ENCODE measurements around the gene YTHDC1.
"Not testable (repeated sequence)": the region's sequence is repeated elsewhere in the genome, so short reads cannot be mapped to it uniquely, and the experiment has no call there.

YTHDC1 gene

DNA sequence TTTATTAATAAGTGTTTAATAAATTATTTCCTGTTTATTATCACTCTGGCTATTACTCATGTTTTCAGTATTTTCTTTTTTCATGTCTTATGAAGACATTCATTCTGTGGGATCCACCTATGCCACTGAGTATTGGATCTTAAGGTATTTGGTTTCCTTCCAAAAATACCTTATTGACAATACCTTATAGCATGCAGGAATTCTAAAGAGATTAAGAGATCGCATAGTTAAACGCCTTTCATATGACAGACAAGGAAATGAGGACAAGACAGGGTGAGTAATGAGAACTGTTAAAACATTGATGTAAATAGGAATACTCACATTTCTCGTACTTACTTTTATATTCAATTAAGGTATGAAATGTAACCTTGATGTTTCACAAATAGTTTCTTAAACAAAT lies 66.2 kb downstream of the YTHDC1 start:
- DNase-seq, result no peak

GRCh38 chr4:68283095-68283494 lies 66.8 kb downstream of the YTHDC1 start:
- no peak for DNase-seq

DNA sequence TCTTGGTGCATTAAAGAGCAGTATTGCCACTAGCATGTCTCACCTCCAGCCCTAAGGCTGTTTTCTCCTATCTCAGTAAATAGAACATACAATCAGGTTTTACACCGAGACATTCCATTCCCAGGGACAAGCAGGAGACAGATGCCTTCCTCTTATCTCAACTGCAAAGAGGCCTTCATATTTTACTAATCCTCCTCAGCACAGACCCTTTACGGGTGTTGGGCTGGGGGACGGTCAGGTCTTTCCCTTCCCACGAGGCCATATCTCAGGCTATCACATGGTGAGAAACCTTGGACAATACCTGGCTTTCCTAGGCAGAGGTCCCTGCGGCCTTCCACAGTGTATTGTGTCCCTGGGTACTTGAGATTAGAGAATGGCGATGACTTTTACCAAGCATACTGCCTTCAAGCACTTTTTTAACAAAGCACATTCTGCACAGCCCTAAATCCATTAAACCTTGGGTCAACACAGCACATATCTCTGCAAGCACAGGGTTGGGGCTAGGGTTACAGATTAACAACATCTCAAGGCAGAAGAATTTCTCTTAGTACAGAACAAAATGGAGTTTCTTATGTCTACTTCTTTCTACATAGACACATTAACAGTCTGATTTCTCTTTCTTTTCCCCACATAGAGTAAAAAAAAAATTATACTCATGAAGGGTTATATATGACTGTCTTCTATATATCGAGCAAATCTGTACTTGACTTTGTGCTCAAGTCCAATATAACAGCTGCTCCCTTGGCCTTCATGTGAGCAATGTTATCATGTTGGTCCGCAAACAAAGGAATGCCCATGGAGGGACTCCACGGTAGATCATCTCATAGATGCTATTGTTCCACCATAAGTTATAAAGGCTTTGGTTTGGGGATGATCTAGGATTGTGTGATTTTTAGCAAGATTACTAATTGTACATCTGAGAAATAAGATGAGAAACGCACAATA lies 67.8 kb downstream of the YTHDC1 start:
- DNase-seq, result not testable (repeated sequence)

DNA sequence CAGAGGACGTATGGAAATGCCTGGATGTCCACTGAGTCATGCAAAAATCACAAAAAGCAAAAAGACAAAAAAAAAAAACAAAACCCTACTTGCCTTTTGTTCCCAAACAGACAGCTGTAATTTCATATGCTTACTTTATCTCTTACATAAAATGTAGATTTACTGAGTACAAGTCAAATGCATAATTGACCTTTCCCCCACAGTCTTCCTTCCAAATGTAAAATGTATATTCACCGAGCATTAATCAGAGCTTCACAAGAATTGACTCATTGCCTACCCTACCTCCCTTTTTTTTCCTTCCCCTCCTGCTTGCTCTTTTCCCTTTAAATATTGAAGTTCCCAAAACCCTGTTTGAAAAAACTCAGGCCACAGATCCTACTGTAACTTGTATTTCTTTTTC lies 71.9 kb downstream of the YTHDC1 start:
- DNase-seq, result no peak

DNA sequence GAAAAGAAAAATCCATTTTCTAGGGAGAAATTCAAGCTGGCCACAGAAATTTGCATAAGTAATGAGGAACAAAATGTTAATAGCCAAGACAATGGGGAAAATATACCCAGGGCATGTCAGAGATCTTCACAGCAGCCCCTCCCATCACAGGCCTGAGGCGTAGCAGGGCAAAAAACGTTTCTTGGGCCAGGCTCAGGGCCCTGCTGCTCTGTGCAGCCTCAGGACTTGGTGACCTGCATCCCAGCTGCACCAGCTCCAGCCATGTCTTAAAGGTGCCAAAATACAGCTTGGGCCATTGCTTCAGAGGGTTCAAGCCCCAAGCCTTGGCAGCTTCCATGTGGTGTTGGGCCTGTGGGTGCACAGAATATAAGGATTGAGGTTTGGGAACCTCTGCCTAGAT lies 72.3 kb downstream of the YTHDC1 start:
- no peak for DNase-seq

DNA sequence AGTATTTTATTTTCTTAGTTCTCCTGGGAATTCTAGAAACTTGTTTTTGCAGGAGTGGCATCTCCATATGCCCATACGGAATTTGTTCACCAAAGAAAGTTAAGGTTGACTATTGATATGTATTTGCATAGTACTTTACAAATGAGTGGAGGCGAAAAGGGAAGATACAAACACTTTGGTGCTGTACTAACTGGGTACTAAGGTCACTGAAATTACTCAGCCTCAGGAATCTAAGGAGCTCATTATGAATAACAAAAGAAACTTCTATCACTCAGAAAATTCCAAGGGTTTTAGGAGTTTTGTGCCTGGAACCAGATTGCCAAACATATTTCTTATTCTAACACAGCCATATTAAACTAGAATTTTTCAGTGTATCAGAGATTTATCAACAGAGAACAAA lies 77.0 kb downstream of the YTHDC1 start:
- no peak for DNase-seq

- DNase-seq, result no peak
Measured at GRCh38 chr4:68272380-68272779, 77.5 kb downstream of the YTHDC1 start.

GRCh38 chr4:68271851-68272357 lies 78.0 kb downstream of the YTHDC1 start:
- no peak for DNase-seq

DNA sequence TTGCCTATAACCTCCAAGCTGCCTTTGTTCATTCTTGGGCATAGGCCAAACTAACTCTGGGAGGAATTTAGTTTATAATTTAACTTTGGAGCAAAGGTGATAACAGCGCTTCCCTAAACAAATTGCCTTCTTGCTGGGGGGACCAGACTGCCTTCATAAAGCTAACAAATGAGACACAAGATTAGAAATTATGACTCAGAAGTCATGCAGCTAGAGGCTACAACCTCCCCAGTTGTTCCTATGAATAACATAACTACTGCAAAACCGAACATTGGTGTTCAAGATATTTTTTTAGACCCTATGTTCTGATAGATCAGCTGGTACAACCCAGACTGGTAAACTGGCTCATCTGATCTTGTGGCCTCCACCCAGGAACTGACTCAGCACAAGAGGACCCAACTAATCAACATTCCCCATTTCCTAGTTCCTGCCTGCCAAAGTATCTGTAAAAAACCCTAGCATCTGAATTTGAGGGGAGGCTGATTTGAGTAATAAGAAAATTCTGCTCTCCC lies 82.4 kb downstream of the YTHDC1 start:
- DNase-seq, result no peak

DNA sequence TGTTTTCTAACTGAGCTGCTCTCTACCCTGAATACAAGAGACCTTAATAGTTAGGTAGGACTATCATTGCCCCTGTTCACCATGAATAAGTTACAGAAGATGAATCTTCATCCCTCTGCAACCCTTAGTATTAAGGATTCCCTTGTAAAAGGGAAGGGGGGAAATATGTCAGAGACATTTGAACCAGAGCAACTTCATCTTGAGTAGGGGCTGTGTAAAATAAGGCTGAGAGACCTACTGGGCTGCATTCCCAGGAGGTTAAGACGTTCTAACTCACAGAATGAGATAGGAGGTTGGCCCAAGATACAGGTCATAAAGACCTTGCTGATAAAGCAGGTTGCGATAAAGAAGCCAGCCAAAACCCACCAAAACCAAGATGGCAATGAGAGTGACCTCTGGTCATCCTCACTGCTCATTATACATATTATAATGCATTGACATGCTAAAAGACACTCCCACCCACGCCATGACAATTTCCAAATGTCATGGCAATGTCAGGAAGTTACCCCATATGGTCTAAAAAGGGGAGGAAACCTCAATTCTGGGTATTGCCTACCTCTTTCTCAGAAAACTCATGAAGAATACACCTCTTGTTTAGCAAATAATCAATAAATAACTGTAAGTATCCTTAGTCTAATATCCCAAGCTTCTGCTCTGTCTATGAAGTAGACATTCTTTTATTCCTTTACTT lies 84.9 kb downstream of the YTHDC1 start:
- DNase-seq, result no peak
